HEK293 (cell line): ENCODE measurements around the gene CASZ1.

ENCODE experiments used
- CTCF ChIA-PET: fragments of 350-600 bp; formaldehyde crosslinking; extraction: SDS; loops from one replicate; lab custom pipeline; 2021; ENCODE audit warnings: antibody characterized with exemption; lab: Yijun Ruan, JAX
- POLR2A ChIA-PET: fragments of 300-600 bp; formaldehyde crosslinking; extraction: SDS; loops from one replicate; lab custom pipeline; 2020; ENCODE audit warnings: antibody characterized with exemption, inconsistent platforms; lab: Yijun Ruan, JAX
- H3K27ac ChIP-seq: fragments of 200-500 bp; sonication (Bioruptor generic); 2 replicates; pipeline ENCODE4 v1.5.1; 2014; ENCODE audit warnings: low read depth, low read length, control low read depth, inconsistent platforms; ENCODE audit errors: extremely low read depth
- H3K36me3 ChIP-seq, 2 experiments: fragments of 200-500 bp in 1 of 2; sonication (Bioruptor generic) in 1 of 2; 1 replicate in 1 of 2; 2 replicates in 1 of 2; pipeline ENCODE4 v1.5.1; 2014 to 2017; ENCODE audit warnings: inconsistent platforms in 2 of 2, low read length in 2 of 2; ENCODE audit not compliant: control insufficient read depth in 2 of 2, insufficient read depth in 1 of 2
- H3K4me1 ChIP-seq: fragments of 200-500 bp; sonication (Bioruptor generic); 2 replicates; pipeline ENCODE4 v1.5.1; 2014; ENCODE audit warnings: mild to moderate bottlenecking, low read length, inconsistent platforms; ENCODE audit not compliant: control insufficient read depth, insufficient read depth
- H3K4me3 ChIP-seq: 2 replicates; pipeline ENCODE4 v1.5.1; 2011; ENCODE audit warnings: low read depth, mild to moderate bottlenecking, control low read depth, low read length, moderate library complexity
- H3K9me3 ChIP-seq: fragments of 200-500 bp; sonication (Bioruptor generic); 2 replicates; pipeline ENCODE4 v1.5.1; 2014; ENCODE audit warnings: low read depth, low read length, inconsistent platforms; ENCODE audit not compliant: control insufficient read depth, insufficient read depth
- GLIS1 ChIP-seq: fragments of 450-650 bp; formaldehyde crosslinking; IDR thresholded peaks from 2 replicates; pipeline ENCODE4 v1.5.1; 2016; ENCODE audit warnings: missing biosample characterization, missing genetic modification characterization
- HIC1 ChIP-seq: fragments of 450-650 bp; formaldehyde crosslinking; IDR thresholded peaks from 2 replicates; pipeline ENCODE4 v1.5.1; 2016; ENCODE audit warnings: missing biosample characterization, missing genetic modification characterization
- SCRT1 ChIP-seq: fragments of 450-650 bp; formaldehyde crosslinking; IDR thresholded peaks from 2 replicates; pipeline ENCODE4 v1.5.1; 2016; ENCODE audit warnings: missing biosample characterization, missing genetic modification characterization, borderline replicate concordance
- ZBTB26 ChIP-seq: fragments of 450-650 bp; formaldehyde crosslinking; optimal IDR thresholded peaks from 2 replicates; pipeline ENCODE3; 2016; ENCODE audit warnings: missing biosample characterization, mild to moderate bottlenecking, missing genetic modification characterization
- ZFP69B ChIP-seq: fragments of 450-650 bp; formaldehyde crosslinking; IDR thresholded peaks from 2 replicates; pipeline ENCODE4 v1.5.1; 2016; ENCODE audit warnings: missing biosample characterization, missing genetic modification characterization
- ZIC2 ChIP-seq: fragments of 450-650 bp; formaldehyde crosslinking; IDR thresholded peaks from 2 replicates; pipeline ENCODE4 v1.5.1; 2016; ENCODE audit warnings: missing biosample characterization, missing genetic modification characterization
- ZNF138 ChIP-seq: fragments of 450-650 bp; formaldehyde crosslinking; IDR thresholded peaks from 2 replicates; pipeline ENCODE4 v1.5.1; 2016; ENCODE audit warnings: missing biosample characterization, missing genetic modification characterization, borderline replicate concordance
- ZNF214 ChIP-seq: fragments of 450-650 bp; formaldehyde crosslinking; IDR thresholded peaks from 2 replicates; pipeline ENCODE4 v1.5.1; 2017; ENCODE audit warnings: missing biosample characterization, mild to moderate bottlenecking, missing genetic modification characterization, borderline replicate concordance
- ZNF221 ChIP-seq: fragments of 450-650 bp; formaldehyde crosslinking; IDR thresholded peaks from 2 replicates; pipeline ENCODE4 v1.5.1; 2017; ENCODE audit warnings: missing biosample characterization, missing genetic modification characterization, borderline replicate concordance
- ZNF280D ChIP-seq: fragments of 450-650 bp; formaldehyde crosslinking; IDR thresholded peaks from 2 replicates; pipeline ENCODE4 v1.5.1; 2016; ENCODE audit warnings: missing biosample characterization, missing genetic modification characterization
- ZNF350 ChIP-seq: fragments of 450-650 bp; formaldehyde crosslinking; IDR thresholded peaks from 2 replicates; pipeline ENCODE4 v1.5.0; 2017; ENCODE audit warnings: missing biosample characterization, mild to moderate bottlenecking, missing genetic modification characterization
- ZNF626 ChIP-seq: fragments of 450-650 bp; sonication (Bioruptor Pico); formaldehyde crosslinking; IDR thresholded peaks from 2 replicates; pipeline ENCODE4 v1.5.1; 2018; ENCODE audit warnings: missing biosample characterization, missing genetic modification characterization, inconsistent platforms
- ZNF658 ChIP-seq: fragments of 450-650 bp; formaldehyde crosslinking; IDR thresholded peaks from 2 replicates; pipeline ENCODE4; 2016; ENCODE audit warnings: missing biosample characterization, missing genetic modification characterization
- ZNF664 ChIP-seq: fragments of 450-650 bp; formaldehyde crosslinking; IDR thresholded peaks from 2 replicates; pipeline ENCODE4 v1.5.1; 2016; ENCODE audit warnings: missing biosample characterization, missing genetic modification characterization
- ZNF776 ChIP-seq: fragments of 450-650 bp; formaldehyde crosslinking; IDR thresholded peaks from 2 replicates; pipeline ENCODE4 v1.5.0; 2017; ENCODE audit warnings: missing biosample characterization, missing genetic modification characterization, borderline replicate concordance
- ZNF843 ChIP-seq: fragments of 450-650 bp; formaldehyde crosslinking; IDR thresholded peaks from 2 replicates; pipeline ENCODE4 v1.5.1; 2016; ENCODE audit warnings: missing biosample characterization, missing genetic modification characterization
- ZSCAN16 ChIP-seq: fragments of 450-650 bp; formaldehyde crosslinking; IDR thresholded peaks from 2 replicates; pipeline ENCODE4 v1.5.1; 2016; ENCODE audit warnings: missing biosample characterization, missing genetic modification characterization
- ZSCAN18 ChIP-seq: fragments of 450-650 bp; formaldehyde crosslinking; IDR thresholded peaks from 2 replicates; pipeline ENCODE4 v1.5.1; 2016; ENCODE audit warnings: missing biosample characterization, missing genetic modification characterization
- TF ChIP-seq, protein P1 (sequence below): fragments of 450-650 bp; formaldehyde crosslinking; IDR thresholded peaks from 2 replicates; pipeline ENCODE4 v1.5.1; 2016; ENCODE audit warnings: missing biosample characterization, missing genetic modification characterization
- TF ChIP-seq, protein P2 (sequence below): fragments of 450-650 bp; formaldehyde crosslinking; IDR thresholded peaks from 2 replicates; pipeline ENCODE4 v1.5.1; 2016; ENCODE audit warnings: missing biosample characterization, missing genetic modification characterization
- TF ChIP-seq, protein P3 (sequence below): fragments of 450-650 bp; formaldehyde crosslinking; IDR thresholded peaks from 2 replicates; pipeline ENCODE4 v1.5.1; 2016; ENCODE audit warnings: missing biosample characterization, missing genetic modification characterization

Gene CASZ1

GRCh38 chr1:10745886-10746455, 50.5 kb downstream of the CASZ1 start:
- Histone ChIP-seq H3K27ac (no peak overlapping the region), H3K9me3 (no peaks in the 10 kb centered on the region)
- TF ChIP-seq ZNF658 (tag by site-specific recombination) (no peak), SCRT1 (tag by site-specific recombination) (0 out of 2 replicates have a peak, but pooled peaks have one; percentile 55)
- TF ChIP-seq, all 188 proteins: peak for 1
- Histone ChIP-seq H3K4me1 (no peaks in the 10 kb centered on the region), H3K4me3 (no peak overlapping the region), H3K36me3 (no peaks in the 10 kb centered on the region)
- CTCF ChIA-PET = interaction anchor here (0.6 kb wide), 2 partner anchors 19 to 365 kb away, joined by 3 to 4 read pairs; no protein-coding TSS in a partner anchor
- POLR2A ChIA-PET = no interaction called here

GRCh38 chr1:10745383-10745782, 51.1 kb downstream of the CASZ1 start:
- Histone ChIP-seq H3K9me3 (no peaks in the 10 kb centered on the region), H3K36me3 (no peaks in the 10 kb centered on the region), H3K4me1 (no peaks in the 10 kb centered on the region), H3K4me3 (no peak overlapping the region), H3K27ac (no peak overlapping the region)
- POLR2A ChIA-PET = no interaction called here
- CTCF ChIA-PET = interaction anchor here (0.6 kb wide), 2 partner anchors 217 to 364 kb away, joined by 4 read pairs; no protein-coding TSS in a partner anchor
- TF ChIP-seq, protein P1, sequence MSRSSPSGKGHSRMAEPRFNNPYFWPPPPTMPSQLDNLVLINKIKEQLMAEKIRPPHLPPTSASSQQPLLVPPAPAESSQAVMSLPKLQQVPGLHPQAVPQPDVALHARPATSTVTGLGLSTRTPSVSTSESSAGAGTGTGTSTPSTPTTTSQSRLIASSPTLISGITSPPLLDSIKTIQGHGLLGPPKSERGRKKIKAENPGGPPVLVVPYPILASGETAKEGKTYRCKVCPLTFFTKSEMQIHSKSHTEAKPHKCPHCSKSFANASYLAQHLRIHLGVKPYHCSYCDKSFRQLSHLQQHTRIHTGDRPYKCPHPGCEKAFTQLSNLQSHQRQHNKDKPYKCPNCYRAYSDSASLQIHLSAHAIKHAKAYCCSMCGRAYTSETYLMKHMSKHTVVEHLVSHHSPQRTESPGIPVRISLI = no peak
- no peak for TF ChIP-seq ZNF280D
- TF ChIP-seq ZNF626 = no peak
- TF ChIP-seq ZBTB26 (tag by site-specific recombination) = no peak
- TF ChIP-seq, protein P2, sequence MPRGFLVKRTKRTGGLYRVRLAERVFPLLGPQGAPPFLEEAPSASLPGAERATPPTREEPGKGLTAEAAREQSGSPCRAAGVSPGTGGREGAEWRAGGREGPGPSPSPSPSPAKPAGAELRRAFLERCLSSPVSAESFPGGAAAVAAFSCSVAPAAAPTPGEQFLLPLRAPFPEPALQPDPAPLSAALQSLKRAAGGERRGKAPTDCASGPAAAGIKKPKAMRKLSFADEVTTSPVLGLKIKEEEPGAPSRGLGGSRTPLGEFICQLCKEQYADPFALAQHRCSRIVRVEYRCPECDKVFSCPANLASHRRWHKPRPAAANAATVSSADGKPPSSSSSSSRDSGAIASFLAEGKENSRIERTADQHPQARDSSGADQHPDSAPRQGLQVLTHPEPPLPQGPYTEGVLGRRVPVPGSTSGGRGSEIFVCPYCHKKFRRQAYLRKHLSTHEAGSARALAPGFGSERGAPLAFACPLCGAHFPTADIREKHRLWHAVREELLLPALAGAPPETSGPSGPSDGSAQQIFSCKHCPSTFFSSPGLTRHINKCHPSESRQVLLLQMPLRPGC = no peak
- no peak for TF ChIP-seq ZNF843 (tag by site-specific recombination)
- TF ChIP-seq ZIC2 (tag by site-specific recombination) = peak; percentile 91
- TF ChIP-seq ZFP69B (tag by site-specific recombination) = peak; percentile 86
- TF ChIP-seq ZNF776 (tag by site-specific recombination) = no peak
- no peak for TF ChIP-seq ZNF221 (tag by site-specific recombination)
- TF ChIP-seq, protein P3, sequence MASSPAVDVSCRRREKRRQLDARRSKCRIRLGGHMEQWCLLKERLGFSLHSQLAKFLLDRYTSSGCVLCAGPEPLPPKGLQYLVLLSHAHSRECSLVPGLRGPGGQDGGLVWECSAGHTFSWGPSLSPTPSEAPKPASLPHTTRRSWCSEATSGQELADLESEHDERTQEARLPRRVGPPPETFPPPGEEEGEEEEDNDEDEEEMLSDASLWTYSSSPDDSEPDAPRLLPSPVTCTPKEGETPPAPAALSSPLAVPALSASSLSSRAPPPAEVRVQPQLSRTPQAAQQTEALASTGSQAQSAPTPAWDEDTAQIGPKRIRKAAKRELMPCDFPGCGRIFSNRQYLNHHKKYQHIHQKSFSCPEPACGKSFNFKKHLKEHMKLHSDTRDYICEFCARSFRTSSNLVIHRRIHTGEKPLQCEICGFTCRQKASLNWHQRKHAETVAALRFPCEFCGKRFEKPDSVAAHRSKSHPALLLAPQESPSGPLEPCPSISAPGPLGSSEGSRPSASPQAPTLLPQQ (tag by site-specific recombination) = peak; percentile 93
- TF ChIP-seq ZNF214 (tag by site-specific recombination) = no peak
- TF ChIP-seq ZSCAN18 (tag by site-specific recombination) = no peak
- no peak for TF ChIP-seq ZNF664 (tag by site-specific recombination)
- no peak for TF ChIP-seq ZNF350
- TF ChIP-seq ZSCAN16 (tag by site-specific recombination) = no peak
- TF ChIP-seq HIC1 (tag by site-specific recombination) = no peak
- TF ChIP-seq ZNF138 = no peak
- TF ChIP-seq GLIS1 = no peak
